ENCODE measurements around the gene CHD3. TPM values are rescaled to one million over a fixed set of nuclear protein-coding genes. Genes with fewer than 3 reads are reported as not detected.

Gene CHD3
- total and polyA plus RNA-seq, 2 of the 13 experiments (the other 11 are each of a cell fraction or from before 2014, with no cell fraction given) = 2.7 to 3.7 TPM

GRCh38 chr17:7856811-7857712, 31.5 kb upstream of the CHD3 start, which contains the start of gene NAA38:
TSS of gene NAA38 (minus strand) at chr17:7857559. CDS start at chr17:7857463, 96 bp downstream.
- CTCF ChIA-PET (ENCODE audit: low intra/inter-chr PET ratio, low total read pairs) = interaction anchor here (2.0 to 3.3 kb wide), 2 partner anchors 34 to 40 kb away, joined by 9 read pairs; no protein-coding TSS in a partner anchor
- Histone ChIP-seq H3K4me1 (ENCODE audit: insufficient read depth, low read length) (peaks cover 48% of the 10 kb centered on the region), H3K36me3 (replicated peaks in 1 of 2; ENCODE audit: control insufficient read depth in 1 of 2, insufficient read depth in 2 of 2, low read length in 2 of 2) (peaks cover 5 to 11% of the 10 kb centered on the region in 2 experiments; a peak in 3 of 5 replicates), H3K4me3 (replicated peaks in 1 of 3; ENCODE audit: insufficient read depth in 1 of 3, low read depth in 2 of 3, low read length in 3 of 3) (peak within 1 kb of the TSS; percentile 70 to 83 (median 83)), H3K9me3 (ENCODE audit: low read length) (no peaks in the 10 kb centered on the region), H3K79me2 (ENCODE audit: insufficient read depth, low read length) (peaks cover 8% of the 10 kb centered on the region), H4K20me1 (ENCODE audit: insufficient read depth, low read length) (no peaks in the 10 kb centered on the region), H2AFZ (ENCODE audit: low read length) (peak within 1 kb of the TSS; percentile 88), H3K27me3 (ENCODE audit: control insufficient read depth in 1 of 2, insufficient read depth in 2 of 2, low read length in 2 of 2) (no peaks in the 10 kb centered on the region; a peak in 1 of 5 replicates), H3K9ac (ENCODE audit: insufficient read depth, low read depth, low read length) (peak within 1 kb of the TSS; percentile 80), H3K4me2 (ENCODE audit: low read depth, low read length) (peak within 1 kb of the TSS; percentile 98), H3K27ac (ENCODE audit: extremely low read length, insufficient read depth, low read length) (peak within 1 kb of the TSS; percentile 94)
- ATAC-seq (peak; percentile 90), DNase-seq (ENCODE audit: low spot score) (peak; percentile 99), FAIRE-seq (peak; percentile 99)
- BruUV-seq (replicated peaks) = TSS peak; percentile 89
- WGBS (ENCODE audit: low lambda C conversion rate) = under 1% methylated on average over 27 of the region's 64 CpGs
- in situ Hi-C loops (cut with HindIII; ENCODE audit: extremely low pct_ligation_motif_present, low pct_unique_long_range_greater_than_20kb) = loop anchor here (5.0 kb wide), 1 partner anchor 40 kb away; no protein-coding TSS in a partner anchor
- intact Hi-C loops (cut with micrococcal nuclease; ENCODE audit: unreplicated experiment) = loop anchor here (2.0 kb wide), 1 partner anchor 20 kb away; no protein-coding TSS in a partner anchor
- POLR2A ChIA-PET = interaction anchor here (0.6 to 3.1 kb wide), 20 partner anchors 11 to 563 kb away, joined by 3 to 104 read pairs (median 5); partner anchors contain the start of genes CHD3, CNTROB, KDM6B and RNF227
- TF ChIP-seq ZNF792 (CRISPR knock-in tag; IDR thresholded peaks at IDR 0.05) (no peak; the same call in 1 of the 2 replicates), MXD1 (CRISPR knock-in tag; IDR thresholded peaks at IDR 0.05) (no peak; the same call in 1 of the 2 replicates), NFAT5 (CRISPR knock-in tag; IDR thresholded peaks at IDR 0.05) (0 out of 2 replicates have a peak, but pooled peaks have one; percentile 27), ZNF687 (CRISPR knock-in tag; IDR thresholded peaks at IDR 0.05) (peak; percentile 80), ZNF788 (CRISPR knock-in tag; IDR thresholded peaks at IDR 0.05; ENCODE audit: borderline replicate concordance) (peak; percentile 79; the same call in 1 of the 2 replicates), CHD2 (IDR thresholded peaks at IDR 0.05; ENCODE audit: low read depth, low read length) (peak; percentile 97), ZMYM2 (CRISPR knock-in tag; IDR thresholded peaks at IDR 0.05) (0 out of 2 replicates have a peak, but pooled peaks have one; percentile 19), CREBL2 (CRISPR knock-in tag; IDR thresholded peaks at IDR 0.05; ENCODE audit: borderline replicate concordance) (peak; percentile 13; the same call in 1 of the 2 replicates), KMT2B (CRISPR knock-in tag; IDR thresholded peaks at IDR 0.05) (no peak; the same call in 1 of the 2 replicates), RFXANK (CRISPR knock-in tag; IDR thresholded peaks at IDR 0.05) (0 out of 2 replicates have a peak, but pooled peaks have one; percentile 7), ZNF292 (CRISPR knock-in tag; IDR thresholded peaks at IDR 0.05; ENCODE audit: borderline replicate concordance, low read depth) (peak; percentile 60; the same call in 1 of the 2 replicates)
